GM12892 (cell line): ENCODE measurements around the gene TNS1.

ENCODE experiments used
- DNase-seq: peaks from one replicate; pipeline ENCODE4 v3.0.0; 2011; ENCODE audit not compliant: insufficient read length
- FAIRE-seq: peaks from 2 replicates; lab custom pipeline; 2011; peaks lifted over from hg19 to GRCh38; lab: Jason Lieb, UNC
- POLR2A ChIP-seq: IDR thresholded peaks from 2 replicates; pipeline ENCODE4 v1.6.1; 2011; ENCODE audit warnings: low read depth, low read length, control low read depth
- POLR2AphosphoS5 ChIP-seq: IDR thresholded peaks from 2 replicates; pipeline ENCODE4 v1.6.1; 2011; ENCODE audit warnings: low read depth, low read length, control low read depth
- TAF1 ChIP-seq: IDR thresholded peaks from 2 replicates; pipeline ENCODE4 v1.6.1; 2011; ENCODE audit warnings: low read depth, mild to moderate bottlenecking, control low read depth, low read length, borderline replicate concordance

Gene TNS1

GRCh38 chr2:217981084-217981730 is 21.6 kb downstream of the TNS1 start:
- TF ChIP-seq POLR2AphosphoS5: no peak
- FAIRE-seq: no peak
- DNase-seq: no peak

DNA sequence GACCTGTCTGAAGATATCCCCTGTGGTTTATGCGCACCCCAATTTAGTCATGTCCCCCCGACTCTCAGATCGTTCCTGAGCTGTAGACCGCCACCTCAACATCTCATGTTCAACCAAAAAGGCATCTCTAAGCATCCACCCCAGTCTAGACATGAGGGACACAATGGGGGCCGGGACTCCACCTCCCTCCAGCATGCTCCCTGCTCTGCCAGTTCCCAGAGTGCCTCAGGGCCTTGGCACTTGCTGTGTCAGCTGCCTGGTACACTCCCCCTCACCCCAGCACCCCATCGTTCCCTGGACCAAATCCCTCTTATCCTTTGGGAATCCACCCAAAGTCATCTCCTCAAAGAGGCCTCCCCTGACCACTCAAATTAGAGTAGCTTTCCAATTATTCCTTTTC is 22.2 kb downstream of the TNS1 start:
- no peak for DNase-seq
- TF ChIP-seq POLR2AphosphoS5 (no peak), POLR2A (no peak), TAF1 (no peak)
- FAIRE-seq: no peak

- DNase-seq: no peak
- TF ChIP-seq POLR2AphosphoS5 (no peak), POLR2A (no peak), TAF1 (no peak)
- no peak for FAIRE-seq
Measured at GRCh38 chr2:217980036-217980435, 22.8 kb downstream of the TNS1 start.

DNA sequence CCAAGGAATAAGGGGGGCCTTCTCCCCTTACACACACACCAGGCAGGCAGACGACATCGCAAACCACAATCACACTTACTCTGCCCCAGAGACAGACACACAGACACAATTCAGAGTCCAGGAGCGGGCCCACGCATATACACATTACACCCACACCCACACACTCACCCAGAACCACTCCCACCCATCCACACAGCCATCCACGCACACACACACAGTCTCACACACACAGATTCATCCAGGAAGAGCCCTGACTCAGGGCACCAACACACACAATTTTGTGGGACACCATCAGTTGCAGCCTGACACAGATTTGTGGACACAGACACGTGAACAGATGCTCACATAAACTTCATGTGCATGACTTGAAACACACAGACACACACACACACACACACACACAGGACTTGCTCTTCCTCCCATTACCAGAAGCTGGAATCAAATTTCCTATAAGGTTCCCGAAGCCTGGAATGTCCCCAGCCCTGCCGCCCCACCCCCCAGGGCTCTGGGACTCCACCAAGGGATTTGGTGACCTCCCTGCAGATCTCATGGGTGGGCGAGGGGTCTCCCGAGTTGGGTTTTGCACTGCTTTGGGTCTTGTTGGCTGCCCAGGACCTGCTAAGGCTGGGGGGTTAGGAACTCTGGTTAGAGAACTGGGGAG is 23.5 kb downstream of the TNS1 start:
- FAIRE-seq: no peak
- TF ChIP-seq POLR2AphosphoS5: no peak
- TF ChIP-seq TAF1: no peak
- TF ChIP-seq POLR2A: no peak
- no peak for DNase-seq

DNA sequence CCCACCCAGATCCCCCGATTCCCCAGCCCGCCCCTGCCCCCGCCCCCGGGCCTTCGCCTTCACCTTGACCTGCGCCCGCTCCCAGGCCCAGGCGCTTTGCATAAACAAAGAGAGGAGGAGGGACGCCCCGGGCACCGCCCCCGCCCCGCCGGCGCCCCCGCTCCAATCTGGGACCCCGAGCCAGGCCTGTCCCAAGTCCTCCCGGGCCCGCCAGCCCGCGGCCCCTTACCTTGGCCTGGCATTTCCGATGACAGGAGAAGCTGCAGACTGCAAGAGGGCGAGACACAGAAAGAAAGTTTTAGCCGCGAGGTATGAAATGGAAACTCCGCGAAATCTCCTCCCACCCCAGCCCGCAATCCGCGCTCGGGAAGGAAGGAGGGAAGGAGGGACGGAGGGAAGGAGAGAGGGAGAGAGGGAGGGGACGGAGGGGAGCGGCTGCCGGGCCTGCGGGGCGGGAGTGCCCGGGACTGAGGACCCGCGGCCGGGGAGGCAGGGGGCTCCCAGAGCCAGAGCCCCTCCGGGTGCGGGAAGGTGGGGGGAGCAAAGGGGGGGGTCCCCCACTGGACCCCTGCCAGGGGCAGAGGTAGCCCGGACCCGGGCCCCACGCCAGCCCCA is 24.2 kb downstream of the TNS1 start:
- DNase-seq: no peak
- FAIRE-seq: no peak
- no peak for TF ChIP-seq POLR2AphosphoS5
- no peak for TF ChIP-seq POLR2A

DNA sequence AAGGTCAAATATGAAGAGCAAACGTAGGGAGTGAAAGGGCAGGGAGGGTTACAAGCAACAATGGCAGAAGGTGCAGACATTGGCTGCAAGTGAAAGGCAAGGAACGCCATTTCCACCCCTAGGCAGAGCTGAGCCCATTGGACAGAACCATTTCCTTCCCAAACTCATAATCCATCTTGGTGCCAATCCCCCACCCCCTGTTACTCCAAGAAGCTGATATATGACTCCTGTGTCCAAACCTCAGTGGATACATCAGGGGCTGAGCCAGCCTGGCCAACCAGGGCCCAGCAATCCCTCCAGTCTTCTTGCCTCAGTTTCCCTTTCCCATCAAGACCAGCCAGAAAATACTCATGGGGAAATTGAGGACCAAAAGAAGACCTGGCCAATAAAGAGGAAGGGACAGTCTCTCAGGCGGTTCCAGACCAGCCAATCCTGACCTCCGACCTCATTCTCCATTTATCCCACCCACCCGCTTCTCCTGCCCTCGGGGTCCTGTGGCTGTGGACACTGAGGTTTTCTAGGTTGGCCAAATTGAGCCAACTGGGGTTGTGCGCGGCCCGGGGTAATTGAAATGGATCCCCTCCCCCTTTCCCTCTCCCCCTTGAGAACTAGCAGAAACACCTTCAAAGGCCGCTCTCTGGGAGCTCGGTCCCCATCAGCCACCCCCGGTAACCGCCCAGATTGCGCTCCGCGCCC is 24.8 kb downstream of the TNS1 start:
- TF ChIP-seq POLR2A (no peak), TAF1 (no peak), POLR2AphosphoS5 (no peak)
- DNase-seq: no peak
- FAIRE-seq: no peak

DNA sequence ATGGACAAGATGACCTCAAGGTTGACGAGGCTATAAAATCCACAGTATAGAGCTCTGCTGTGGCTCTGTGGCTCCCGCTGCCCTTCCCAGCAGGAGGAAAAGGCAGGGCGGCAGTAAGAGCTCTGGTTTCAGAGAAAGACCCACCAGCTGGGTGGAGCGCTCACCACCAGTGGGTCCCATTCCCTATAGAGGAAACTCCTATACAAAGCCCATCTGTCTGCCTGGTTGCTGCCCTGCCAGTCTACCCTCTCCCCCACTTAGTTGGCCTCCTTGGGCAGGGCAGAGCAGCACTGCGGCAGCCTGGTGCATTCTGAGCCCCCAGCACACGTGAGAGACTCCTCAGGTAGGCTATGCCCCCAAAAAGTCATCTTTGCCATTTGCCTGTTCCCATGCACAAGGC is 26.5 kb downstream of the TNS1 start:
- TF ChIP-seq TAF1: no peak
- no peak for TF ChIP-seq POLR2AphosphoS5
- no peak for TF ChIP-seq POLR2A
- FAIRE-seq (no peak), DNase-seq (no peak)

- DNase-seq: no peak
- no peak for TF ChIP-seq TAF1
- no peak for TF ChIP-seq POLR2A
- TF ChIP-seq POLR2AphosphoS5: no peak
- no peak for FAIRE-seq
Measured at GRCh38 chr2:217975626-217976025, 27.2 kb downstream of the TNS1 start.

- FAIRE-seq: no peak
- no peak for TF ChIP-seq POLR2A
- no peak for DNase-seq
Measured at GRCh38 chr2:217974389-217975005, 28.3 kb downstream of the TNS1 start.

DNA sequence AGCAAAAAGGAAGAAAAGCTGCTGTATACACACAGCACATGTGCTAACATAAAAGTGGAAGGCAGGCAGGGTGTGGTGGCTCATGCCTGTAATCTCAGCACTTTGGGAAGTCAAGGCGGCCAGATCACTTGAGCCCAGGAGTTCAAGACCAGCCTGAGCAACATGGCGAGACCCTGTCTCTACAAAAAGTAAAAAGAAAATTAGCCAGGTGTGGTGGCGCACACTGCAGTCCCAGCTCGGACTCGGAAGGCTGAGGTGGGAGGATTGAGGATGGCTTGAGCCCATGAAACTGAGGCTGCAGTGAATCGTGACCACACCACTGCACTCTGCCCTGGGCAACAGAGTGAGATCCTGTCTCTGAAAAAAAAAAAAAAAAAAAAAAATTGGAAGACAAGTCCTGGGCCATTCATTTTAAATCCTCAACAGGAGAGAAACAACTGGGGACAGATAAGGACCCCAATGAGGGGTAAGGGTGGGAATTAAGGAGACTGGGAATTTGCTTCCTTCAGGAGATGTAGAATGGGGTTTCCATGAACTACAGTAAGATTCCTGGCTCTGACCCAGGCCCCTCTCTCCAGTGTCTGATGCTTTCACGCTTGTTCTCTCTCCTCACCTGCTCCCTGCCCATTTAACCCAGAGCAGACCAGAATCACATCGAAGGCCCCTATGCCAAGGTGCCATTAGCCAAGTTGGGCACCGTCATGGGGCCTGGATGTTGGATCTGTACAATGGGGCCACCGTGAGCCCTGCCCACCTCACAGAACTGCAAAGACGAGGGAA is 29.6 kb downstream of the TNS1 start:
- FAIRE-seq: no peak
- TF ChIP-seq POLR2AphosphoS5: no peak
- no peak for TF ChIP-seq POLR2A
- no peak for TF ChIP-seq TAF1
- no peak for DNase-seq

DNA sequence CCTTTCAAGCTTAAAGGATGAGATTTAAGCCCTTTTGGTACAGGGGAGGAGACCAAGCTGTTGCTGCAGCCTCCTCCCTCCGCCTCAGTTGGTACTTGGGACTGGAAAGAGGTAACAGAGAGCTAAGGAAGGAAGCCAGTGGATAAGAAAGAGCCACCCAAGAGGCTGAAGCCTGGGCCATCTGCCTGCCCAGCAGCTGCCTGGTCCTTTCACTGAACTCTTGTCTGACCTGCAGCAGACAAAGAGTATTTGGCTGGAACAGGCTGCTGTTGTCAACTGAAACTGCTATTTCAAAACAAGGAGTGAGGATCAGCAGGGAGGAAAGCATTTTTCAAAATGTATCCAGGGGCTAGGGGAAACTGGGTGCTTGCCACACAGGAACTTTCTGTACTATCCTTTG is 30.3 kb downstream of the TNS1 start:
- DNase-seq: no peak
- no peak for FAIRE-seq
- TF ChIP-seq TAF1: no peak
